Thyroid gland (tissue), 4 donors: ENCODE data around the gene TCIRG1.

ENCODE experiments used
- CTCF ChIP-seq, 6 experiments: fragments of 200-600 bp in 3 of 6; fragments of 450-650 bp in 3 of 6; sonication (generic) in 3 of 6; IDR thresholded peaks; one replicate each; pipeline ENCODE4 v1.5.1; 2016 to 2019; ENCODE audit warnings: antibody characterized with exemption in 6 of 6, mild to moderate bottlenecking in 2 of 6, inconsistent platforms in 1 of 6, moderate library complexity in 1 of 6
- POLR2A ChIP-seq, 2 donors: fragments of 450-650 bp; IDR thresholded peaks; one replicate each; pipeline ENCODE4 v1.6.1; 2017; ENCODE audit warnings: antibody characterized with exemption in 2 of 2, mild to moderate bottlenecking in 2 of 2, moderate library complexity in 1 of 2

- TF ChIP-seq CTCF (IDR thresholded peaks at IDR 0.05) = peak in 3 of 6 experiments; percentile 5 to 30 (median 20)
- TF ChIP-seq POLR2A (IDR thresholded peaks at IDR 0.05) = peak in 1 of 2 donors; percentile 75
Measured at GRCh38 chr11:68010090-68011041, 28.5 kb upstream of the TCIRG1 start, which contains the start of gene ALDH3B1.
